NCI-H1436 treated with DMSO at 0.1 percent for 48 hours (cell line): Measurements from ENCODE around the gene ZNF160.
"Not testable (repeated sequence)": the region's sequence is repeated elsewhere in the genome, so short reads cannot be mapped to it uniquely, and the experiment has no call there.

ENCODE experiments used
- DNase-seq: peaks from one replicate; lab custom pipeline; 2025; lab: John Stamatoyannopoulos, UW

ZNF160 gene

DNA sequence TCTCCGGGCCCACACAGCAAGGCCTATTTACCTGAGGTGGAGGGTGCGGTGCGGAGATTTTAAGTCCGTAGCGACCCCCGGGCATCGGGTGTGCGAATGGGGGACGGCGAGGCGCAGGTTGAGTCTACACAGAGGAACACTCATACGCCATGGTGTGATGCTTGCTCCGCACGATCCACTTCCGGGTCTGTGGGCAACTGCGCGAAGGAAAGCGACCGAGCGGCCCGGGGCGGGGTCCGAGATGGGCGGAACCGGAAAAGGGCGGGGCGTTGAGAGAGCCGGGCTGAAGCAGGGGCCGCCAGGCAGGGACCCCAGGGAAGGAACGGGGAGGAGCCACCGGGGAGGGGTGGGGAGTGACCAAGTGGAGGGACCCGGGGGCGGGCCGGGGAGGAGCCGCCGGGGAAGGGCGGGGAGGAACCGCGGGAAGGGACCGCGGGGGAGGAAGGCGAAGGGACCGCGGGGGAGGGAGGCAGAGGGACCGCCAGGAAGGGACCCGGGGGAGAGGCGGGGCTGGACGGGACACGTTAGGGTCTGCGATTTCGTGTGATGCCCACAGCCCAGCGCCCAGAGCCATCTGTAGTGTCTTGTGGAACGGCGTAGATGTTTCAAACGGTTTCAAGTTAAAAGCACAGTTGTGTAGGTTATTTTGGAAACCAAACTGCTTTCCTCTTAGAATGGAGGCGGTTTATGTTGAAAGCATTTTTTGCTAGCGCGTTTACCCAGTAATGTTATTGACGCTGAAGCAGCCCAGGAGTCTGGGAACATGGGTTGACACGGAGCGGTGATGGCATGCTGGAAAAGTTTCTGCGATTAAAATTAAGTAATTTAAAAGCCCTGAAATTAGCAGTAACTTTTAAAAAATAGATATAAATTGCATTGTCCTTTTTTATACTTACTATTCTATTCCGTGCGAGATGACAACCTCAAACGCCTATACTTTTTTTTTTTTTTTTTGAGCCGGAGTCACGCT, at the start of gene ZNF160:
ZNF160 (minus strand) TSS at position 189 of the 970 bp plus-strand sequence. CDS start 17,146 bp downstream, outside the sequence.
- peak; percentile 90 for DNase-seq

DNA sequence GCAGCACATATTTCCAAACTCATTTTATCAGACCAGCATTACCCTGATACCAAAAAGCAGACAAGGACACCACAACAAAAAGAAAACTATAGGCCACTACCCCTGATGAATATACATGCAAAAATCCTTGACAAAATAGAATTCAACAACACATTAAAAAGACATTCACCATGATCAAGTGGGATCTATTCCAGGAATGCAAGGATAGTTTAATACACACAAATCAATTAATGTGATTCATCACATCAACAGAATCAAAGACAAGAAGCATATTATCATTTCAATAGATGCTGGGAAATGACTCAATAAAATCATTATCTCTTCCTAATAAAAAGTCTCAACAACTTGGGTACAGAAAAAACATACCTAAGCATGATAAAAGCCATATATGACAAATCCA, 44.4 kb upstream of the ZNF160 start:
- no peak for DNase-seq

DNA sequence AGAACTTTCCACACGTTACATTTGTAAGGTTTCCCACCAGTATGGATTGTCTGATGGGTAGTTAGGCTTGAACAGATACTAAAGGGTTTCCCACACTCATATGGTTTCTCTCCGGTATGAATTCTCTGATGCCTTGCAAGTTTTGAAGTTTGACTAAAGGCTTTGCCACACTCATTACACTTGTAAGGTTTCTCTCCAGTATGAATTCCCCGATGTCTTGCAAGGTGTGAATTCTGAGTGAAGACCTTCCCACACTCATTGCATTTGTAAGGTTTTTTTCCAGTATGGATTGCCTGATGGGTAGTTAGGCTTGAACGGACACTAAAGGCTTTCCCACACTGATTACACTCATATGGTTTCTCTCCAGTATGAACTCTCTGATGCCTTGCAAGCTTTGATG, 37.1 kb upstream of the ZNF160 start:
- DNase-seq = no peak

DNA sequence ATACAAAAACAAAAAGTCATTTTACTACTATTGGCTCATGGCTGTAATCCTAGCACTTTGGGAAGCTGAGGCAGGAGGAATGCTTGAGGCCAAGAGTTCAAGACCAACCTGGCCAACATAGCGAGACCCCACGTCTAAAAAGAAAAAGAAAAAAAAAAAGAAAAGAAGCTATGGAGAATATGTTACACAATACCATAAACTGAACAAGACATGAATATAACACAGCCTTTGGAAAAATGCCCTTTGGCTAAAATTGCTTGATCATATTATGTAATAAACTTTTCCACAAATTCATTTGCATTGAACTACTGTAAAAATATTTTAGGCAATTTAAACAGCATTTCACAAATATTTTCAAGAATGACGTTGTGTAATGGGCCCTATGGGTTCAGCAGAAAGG, 33.2 kb upstream of the ZNF160 start:
- no peak for DNase-seq

DNA sequence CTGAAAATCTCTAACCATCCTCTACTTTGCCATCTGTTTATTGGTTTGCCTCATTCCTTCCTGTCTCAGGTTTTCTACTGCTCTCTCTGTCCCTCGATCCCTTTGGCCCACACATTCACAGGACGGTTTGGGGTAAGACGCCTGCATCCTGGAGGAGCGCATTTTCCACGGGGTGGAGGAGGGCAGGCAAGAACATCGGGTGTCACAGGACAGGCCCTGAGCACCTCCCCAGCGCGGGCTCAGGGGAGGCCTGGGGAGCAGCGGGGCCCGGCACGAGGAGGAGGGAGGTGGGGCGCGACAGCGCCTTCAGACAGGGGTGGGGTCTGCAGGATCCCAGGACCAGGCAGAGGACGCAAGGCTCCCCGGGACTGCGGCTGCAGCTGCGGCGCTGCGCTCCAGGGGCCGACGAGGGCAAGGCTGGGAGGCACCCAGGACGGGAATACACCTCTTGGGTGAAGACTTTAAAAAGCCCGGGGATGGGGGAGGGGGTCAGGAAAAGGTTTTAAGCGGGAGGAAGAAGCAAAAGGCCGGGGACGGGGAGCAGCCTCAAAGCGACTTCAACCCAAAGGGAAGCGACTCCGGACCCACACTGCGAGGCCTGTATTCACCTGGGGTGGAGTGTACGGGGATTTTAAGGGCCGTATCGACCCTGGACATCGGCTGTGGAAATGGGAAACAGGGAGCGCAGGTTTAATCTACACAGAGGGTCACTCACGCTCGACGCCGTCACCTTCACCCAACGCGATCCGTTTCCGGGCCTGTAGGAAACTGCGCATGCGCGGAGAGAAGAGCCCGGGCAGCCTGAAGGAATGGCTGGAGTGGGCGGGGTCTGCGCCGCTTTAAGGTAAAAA, 29.1 kb upstream of the ZNF160 start, which contains the start of gene ZNF415:
ZNF415 (minus strand) TSS at position 770 of the 851 bp plus-strand sequence. CDS start 10,234 bp downstream, outside the sequence.
- DNase-seq = no peak

DNA sequence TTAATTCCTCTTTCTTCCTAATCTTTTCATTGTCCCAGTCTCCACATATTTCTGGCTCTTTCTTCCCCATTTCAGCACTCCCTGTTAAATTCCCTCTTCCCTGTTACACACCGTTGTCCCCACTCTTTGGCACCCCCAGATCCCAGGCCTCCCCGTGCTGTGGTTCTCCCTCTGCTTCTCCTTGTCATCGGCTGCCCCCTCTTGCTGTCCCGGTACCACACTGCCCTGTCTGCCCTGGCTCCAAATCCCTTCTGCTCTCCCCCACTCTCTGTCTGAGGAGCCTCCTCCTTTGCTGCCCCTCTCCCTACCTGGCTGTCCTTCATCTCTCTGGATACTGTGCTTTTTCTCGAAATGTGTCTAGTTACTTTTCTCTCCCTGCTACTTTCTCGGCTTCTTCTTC, 28.5 kb upstream of the ZNF160 start:
- no peak for DNase-seq

DNA sequence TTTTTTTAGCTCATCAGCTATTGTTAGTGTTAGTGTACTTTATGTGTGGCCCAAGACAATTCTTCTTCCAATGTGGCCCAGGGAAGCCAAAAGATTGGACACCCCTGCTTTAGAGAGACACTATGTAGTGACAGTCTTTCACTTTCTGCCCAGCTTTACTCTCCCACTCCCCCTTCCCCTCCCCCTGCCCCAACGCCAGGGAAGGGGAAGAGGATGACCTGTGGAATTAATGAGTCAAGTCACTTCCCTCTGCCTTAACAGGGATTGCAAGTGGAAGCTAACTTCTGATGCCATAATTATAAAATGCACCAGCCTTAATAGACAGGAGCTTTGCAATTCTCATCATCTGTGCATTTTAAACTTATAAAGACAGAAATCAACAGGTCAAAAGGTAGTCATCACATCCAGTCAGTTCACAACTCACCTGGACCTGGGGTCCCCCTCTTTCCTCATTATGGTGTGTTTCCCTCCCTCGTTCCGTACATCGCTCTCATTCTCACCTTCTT, 27.9 kb upstream of the ZNF160 start:
- no peak for DNase-seq

DNA sequence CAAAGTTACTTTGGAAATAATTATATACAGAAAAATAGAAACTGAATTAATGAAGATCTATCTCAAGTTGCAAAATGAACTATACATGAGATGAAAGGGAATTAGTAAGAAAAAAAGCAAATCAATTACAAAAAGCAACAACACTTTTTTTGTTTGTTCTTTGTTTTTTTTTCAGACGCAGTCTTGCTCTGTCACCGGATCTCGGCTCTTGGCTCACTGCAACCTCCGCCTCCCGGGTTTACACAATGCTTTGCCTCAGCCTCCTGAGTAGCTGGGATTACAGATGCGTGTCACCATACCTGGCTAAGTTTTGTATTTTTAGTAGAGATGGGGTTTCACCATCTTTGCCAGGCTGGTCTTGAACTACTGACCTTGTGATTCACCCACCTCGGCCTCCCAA, 27.3 kb upstream of the ZNF160 start:
- DNase-seq = no peak

DNA sequence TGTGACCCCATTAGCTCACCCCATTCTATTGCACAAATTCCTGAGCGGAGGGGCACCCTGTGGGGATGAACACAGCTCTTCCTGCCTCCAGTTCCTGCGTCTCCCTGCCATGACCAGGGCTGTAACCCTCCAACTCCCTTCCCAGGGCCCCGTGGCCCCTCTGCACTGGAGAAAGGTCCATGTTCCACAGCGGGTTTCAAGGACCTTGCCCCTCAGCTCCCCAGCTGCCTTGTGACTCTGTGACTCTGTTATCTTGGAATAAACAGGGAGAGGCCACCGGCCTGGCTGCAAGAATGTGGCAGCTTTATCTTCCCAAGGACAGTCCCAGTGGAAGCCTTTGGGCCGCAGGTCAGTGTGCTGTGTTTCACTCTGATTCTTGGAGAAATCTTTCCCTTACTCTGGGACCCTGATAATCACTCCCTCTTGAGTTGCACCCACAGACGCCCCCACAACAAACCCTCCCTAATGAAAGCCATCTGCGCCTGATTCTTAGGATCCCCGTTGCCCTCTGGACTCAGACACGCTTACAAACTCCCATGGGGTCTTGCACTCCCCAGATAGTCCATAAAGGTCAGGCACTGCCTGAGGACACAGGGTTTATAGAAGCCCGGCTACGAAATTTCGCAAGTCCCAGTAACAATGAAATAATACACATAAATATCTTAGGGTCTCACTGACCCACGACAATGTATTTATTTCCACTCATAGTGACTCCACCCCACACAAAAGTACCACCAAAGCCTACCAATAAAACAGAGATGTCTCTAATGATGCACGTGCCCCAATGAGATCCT, 23.7 kb upstream of the ZNF160 start:
- DNase-seq = not testable (repeated sequence)

DNA sequence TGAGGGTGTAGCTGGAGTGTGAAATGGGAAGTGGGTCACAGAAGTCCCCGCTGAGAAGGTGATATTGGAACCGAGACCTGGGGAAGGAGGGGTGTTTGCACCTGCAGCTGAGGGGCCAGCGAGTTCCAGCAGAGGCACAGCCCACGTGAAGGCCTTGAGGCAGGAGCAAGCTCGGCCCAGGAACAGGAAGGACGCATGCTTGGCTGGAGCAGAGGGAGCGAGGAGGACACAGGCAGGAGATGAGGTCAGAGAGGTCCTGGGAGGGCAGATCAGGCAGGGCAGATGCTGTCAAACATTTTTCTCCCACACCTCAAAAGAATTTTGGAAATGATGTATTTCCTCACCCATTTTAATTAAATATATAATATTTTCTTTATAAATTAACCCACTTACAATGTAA, 20.2 kb upstream of the ZNF160 start:
- DNase-seq = no peak

DNA sequence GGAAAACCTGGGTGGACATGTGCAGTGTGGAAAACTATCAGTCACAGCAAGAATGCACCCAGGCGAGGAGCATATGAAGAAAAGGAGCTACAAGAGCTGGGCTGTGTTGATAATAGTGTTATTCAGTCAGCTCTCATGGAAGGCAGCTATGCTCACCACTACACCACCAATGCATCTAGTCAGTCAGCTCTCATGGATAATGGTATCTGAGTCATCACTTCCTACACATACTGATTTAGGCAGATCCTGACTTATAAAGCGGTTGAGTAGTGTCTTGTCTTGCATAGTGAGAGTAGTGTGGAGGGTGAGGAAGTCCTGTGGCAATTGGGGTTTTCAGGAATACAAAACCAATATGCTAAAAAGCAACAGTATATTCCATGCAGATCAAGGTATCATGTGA, 9.1 kb upstream of the ZNF160 start:
- DNase-seq = no peak

DNA sequence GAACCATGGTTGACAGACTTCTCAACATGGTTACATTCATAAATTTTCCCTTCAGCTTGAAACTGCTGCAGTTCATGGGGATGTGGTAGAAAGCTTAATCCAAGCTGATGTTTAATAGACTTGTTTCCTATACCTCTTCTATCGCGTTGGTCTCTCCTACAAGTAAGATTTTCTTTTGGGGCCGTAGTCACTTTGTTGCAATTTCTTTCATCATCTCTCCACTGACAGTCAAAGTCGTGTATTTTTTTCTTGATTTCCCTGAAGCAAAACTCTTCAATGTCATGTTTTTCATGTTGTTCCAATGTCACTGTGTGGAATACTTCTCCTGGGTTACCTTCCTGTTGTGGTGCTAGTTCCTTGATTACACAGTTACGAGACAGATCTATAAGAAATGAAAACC, 6.3 kb upstream of the ZNF160 start:
- no peak for DNase-seq

DNA sequence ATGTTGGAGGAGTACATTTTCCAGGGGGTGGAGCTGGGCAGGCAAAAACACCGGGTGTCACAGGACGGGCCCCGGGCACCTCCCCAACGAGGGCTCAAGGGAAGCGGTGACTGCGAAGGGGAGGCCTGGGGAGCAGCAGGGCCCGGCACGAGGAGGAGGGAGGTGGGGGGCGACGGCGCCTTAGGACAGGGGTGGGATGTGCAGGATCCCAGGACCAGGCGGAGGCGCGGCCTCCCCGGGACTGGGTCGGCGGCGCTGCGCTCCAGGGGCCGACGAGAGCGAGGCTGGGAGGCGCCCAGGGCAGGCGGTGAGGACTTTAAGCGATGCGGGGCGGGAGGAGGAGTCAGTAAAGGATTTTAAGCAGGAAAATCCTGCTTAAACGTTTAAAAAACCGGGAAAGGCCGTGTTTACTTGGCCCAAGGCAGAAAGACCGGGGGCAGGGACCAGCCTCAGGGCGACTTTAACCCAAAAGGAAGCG, 427 bp downstream of the ZNF160 start:
- DNase-seq = no peak

DNA sequence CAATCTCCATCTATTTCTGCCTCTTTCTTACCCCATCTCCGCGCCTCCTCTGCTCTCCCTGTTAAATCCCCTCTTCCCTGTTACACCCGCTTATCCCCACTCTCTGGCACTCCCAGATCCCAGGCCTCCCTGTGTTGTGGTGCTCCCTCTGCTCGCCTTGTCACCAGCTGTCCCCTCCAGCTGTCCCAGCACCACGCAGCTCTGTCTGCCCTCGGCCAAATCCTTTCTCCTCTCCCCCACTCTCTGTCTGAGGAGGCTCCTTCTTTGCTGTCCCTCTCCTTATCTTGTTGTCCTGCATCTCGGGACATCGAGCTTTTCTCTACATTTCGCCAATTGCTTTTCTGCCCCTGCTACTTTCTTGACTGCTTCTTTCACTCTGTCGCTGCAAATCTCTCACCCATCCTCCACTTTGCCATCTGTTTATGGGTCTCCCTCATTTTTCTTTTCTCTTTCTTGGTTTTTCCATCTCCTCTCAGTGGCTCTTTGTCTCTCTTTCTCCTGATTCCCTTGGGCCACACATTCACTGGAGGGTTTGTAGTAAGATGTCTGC, 941 bp downstream of the ZNF160 start:
- no peak for DNase-seq

DNA sequence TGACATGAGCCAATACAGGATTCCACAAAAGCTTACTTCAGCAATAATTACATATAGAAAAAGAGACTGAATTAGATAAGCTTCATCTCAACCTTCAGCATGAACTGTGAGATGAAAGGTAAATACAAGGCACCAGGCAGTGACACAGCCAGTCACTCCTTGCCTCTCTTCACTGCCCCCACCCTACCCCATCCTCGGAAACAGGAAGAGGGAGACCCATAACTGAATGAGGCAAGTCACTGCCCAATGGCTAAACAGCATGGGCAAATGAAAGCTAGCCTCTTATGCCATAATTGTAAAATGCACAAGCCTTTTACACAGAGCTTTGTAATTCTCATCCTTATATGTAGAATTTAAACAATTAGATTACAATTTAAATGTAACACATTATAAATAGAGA, 1.7 kb downstream of the ZNF160 start:
- DNase-seq = no peak

DNA sequence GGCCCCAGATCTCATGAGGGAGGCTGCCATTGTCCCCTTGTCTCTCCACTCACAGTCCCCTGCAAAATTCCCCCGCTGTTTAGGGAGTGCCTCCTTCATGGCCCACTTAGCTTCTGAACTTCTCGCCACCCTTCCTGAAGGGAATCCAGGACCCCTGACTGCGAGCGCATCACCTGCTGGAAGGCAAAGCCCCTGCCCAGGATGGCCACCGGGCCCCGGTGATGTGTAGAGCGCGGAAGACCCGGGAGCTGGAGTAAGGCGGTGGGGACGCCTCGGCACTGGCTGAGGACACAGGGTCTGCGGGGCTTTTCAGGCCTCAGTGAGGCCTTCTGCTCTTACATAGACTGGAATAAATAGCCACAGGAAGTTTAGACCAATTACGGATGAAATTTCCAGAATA, 4.7 kb downstream of the ZNF160 start:
- DNase-seq = not testable (repeated sequence)

DNA sequence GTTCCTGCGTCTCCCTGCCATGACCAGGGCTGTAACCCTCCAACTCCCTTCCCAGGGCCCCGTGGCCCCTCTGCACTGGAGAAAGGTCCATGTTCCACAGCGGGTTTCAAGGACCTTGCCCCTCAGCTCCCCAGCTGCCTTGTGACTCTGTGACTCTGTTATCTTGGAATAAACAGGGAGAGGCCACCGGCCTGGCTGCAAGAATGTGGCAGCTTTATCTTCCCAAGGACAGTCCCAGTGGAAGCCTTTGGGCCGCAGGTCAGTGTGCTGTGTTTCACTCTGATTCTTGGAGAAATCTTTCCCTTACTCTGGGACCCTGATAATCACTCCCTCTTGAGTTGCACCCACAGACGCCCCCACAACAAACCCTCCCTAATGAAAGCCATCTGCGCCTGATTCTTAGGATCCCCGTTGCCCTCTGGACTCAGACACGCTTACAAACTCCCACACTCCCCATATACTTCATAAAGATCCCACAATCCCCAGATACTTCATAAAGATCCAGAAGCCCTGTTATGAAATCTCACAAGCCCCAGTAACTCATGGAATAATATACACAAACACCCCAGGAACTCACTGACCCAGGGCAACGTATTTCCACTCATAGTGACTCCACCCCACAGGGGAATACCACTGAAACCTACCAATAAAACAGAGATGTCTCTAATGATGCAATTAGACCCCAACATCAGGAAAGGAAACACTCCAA, 6.1 kb downstream of the ZNF160 start:
- DNase-seq = not testable (repeated sequence)

DNA sequence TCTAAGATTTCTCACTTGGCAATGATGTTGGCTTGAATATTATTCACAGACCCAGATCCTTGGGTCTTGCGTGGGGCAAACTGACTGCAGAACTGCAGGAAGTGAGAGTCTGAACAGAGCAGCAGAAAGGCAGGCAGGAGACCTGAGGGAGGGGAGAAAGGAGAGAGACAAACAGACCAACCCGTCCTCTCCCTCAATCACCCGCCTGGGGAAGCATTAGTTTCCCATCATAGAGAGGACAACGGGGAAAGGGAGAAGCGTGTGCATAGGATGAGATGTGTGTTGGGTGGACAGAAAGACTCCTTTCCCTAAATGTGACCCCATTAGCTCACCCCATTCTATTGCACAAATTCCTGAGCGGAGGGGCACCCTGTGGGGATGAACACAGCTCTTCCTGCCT, 6.6 kb downstream of the ZNF160 start:
- not testable (repeated sequence) for DNase-seq

DNA sequence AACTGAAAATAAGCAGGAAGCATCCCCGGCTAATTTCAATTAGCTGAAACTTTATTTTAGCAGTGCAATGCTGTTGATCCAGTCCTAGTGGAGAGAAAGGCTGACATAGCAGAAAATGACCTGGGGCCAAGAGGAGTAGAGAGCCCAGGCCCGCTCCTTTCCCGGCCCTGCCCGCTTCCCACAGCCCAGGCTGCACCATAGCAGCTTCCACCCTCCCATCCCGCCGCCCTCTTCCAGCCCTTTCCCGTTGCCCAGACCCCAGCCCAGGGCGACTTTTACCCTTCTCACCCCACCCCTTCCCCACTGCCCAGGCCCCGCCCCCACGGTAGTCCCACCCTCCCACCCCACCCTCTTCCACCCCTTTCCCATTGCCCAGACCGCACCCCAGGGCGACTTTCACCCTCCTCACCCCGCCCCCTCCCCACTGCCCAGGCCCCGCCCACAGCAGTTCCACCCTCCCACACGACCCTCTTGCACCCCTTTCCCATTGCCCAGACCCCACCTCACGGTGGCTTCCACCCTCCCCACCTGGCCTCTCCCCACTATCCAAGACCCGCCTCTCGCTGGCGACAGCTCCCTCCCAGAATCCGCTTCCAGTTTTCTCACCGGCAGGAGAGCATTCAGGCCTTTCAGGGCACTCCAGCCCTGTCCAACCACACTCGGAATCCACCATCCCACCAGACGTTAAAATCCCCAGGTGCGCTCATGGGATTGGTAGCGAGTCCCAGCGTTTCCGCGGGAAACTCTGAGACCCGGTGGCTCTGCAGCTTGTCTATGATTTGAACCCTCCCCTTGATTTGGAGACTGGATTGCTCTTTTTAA, 8.3 kb downstream of the ZNF160 start:
- DNase-seq = no peak

DNA sequence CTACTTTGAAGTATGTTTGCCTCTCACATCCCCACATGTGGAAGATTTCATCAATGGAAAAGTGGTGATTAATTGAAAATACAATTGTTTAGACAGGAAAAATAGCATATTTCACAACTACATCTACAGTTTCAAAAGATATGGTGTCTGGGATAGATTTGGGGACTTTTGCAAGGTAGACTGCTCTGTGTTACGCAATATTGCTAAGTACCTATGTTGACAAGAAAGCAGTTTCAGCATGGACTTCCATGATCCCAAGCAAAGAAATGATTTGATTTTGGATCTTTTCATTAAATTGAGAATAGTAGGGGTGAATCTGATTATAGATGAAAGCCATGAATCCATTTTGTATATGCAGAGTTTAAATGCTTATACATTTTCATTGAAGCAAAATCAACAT, 10.5 kb downstream of the ZNF160 start:
- no peak for DNase-seq
